Measurements from ENCODE around the gene FRMD3.

Gene FRMD3

GRCh38 chr9:83473488-83473971 lies 64.7 kb downstream of the FRMD3 start:
- DNase-seq (ENCODE audit: low read depth, low spot score): no peak

DNA sequence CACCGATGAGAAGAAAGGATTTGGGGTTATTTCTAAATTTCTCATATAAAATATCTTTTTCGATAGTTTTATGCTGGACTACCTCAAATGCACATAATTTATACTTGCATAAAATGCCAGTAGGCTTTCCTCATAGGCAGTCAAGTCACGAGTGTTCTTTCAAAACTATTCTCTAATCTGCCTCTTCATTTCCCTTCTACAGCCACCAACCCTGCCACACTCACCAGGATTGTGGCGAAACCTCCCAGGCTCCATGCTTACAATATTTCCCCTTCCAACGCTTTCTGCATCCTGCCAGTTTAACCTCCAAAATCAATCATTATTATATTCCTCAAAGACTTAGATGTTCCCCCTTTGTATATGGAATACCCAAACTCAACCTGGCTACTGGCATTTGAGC lies 65.4 kb downstream of the FRMD3 start:
- DNase-seq (ENCODE audit: low read depth, low spot score): no peak

DNA sequence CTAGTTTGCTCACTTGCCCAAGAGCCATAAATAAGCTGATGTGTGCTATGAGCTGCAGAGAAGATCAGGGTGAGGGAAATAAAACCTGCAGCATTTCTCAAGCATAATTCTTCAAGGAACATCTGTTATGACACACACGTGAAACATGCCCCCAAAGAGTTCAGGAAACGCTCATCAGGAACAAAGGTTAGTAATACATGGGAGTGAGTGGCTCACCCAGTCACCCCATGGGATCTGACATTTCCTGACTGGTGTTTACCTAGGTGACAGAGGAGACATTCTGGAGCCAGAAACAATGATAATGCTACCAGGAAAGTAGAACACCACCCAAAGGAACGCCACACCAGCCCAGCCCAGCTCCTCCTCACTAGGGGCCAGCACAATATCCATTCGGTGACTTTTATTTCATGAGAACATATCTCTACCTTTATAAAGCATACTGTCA lies 66.0 kb downstream of the FRMD3 start:
- DNase-seq (ENCODE audit: low read depth, low spot score): no peak

DNA sequence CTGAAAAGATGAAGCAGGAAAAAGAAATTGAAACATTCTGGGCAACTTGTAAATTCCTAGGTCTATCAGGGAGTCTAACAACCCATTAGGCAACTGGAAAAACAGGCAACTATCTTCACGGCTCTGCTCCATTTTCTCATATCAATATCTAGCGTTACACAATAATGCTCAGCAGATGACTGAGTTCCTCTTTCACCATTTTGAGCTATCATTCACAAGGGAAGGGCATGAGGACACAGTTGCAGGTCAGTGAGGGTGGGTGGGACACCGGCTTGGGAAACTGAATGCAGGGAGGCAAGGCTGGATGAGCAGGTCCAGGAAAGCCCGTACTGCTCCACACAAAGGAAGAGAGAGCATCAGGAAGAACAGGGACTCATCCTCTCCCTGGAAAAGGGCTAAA lies 67.0 kb downstream of the FRMD3 start:
- DNase-seq (ENCODE audit: low read depth, low spot score): no peak

- no peak for DNase-seq (ENCODE audit: low read depth, low spot score)
Measured at GRCh38 chr9:83469722-83470121, 68.5 kb downstream of the FRMD3 start.

- DNase-seq (ENCODE audit: low read depth, low spot score): no peak
Measured at GRCh38 chr9:83468821-83469220, 69.4 kb downstream of the FRMD3 start.

GRCh38 chr9:83466877-83467276 lies 71.3 kb downstream of the FRMD3 start:
- no peak for DNase-seq (ENCODE audit: low read depth, low spot score)

DNA sequence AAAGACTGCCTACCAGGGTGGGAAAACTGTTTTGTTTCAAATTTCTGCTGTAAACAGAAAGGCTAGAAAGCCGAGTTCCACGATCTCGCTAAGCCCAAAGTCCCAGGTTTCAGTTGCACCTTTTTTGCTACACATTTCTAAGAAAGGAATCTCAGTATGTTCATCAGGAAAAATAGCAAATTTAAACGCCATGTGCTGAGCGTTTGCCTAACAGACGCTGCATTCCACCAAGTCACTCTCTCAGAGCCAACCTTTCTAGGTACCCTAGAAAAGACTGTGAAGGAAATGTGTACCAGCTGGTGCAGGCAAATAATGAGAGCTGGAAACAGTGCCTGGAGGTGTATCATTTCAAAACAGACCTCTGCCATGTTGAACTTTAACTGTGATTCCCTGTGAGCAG lies 71.8 kb downstream of the FRMD3 start:
- DNase-seq (ENCODE audit: low read depth, low spot score): no peak

- DNase-seq (ENCODE audit: low read depth, low spot score): no peak
Measured at GRCh38 chr9:83459830-83460229, 78.4 kb downstream of the FRMD3 start.

GRCh38 chr9:83458530-83458929 lies 79.7 kb downstream of the FRMD3 start:
- DNase-seq (ENCODE audit: low read depth, low spot score): no peak

DNA sequence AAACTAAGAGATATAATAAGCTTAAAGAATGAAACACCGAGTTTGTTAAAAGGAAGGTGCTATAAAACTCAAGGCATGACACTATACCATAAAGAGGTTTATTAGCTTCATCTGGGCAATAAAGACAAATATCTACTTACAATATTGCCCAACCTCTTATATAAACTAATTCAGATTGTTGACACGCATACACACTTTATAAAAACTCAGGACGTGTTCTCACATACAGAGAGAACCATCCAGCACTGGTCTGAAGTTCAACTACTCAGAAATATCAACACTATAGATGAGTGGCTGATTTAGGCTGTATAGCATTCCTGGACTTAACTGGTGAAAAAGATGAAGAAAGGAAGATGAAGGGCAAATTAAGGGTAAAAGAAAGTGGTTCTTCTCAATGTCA lies 81.2 kb downstream of the FRMD3 start:
- no peak for DNase-seq (ENCODE audit: low read depth, low spot score)

DNA sequence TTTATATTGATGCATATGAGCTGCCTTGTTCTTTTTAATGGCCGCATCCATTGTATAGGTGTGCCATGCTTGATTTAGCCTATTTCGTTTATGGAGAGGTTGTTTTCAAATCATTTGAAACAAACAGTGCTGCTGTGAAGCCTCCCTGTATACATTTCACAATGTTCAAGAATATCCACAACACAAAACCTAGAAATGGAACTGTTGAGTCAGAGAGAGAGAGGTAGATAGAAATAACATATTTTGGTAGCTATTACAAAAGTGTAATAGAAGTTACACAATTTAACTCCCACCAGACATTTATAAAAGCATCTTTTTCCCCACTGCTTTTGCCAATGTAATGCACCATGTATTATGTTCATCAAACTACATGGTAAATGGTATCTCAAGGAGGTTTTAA lies 82.0 kb downstream of the FRMD3 start:
- no peak for DNase-seq (ENCODE audit: low read depth, low spot score)

GRCh38 chr9:83454076-83454475 lies 84.1 kb downstream of the FRMD3 start:
- DNase-seq (ENCODE audit: low read depth, low spot score): no peak

DNA sequence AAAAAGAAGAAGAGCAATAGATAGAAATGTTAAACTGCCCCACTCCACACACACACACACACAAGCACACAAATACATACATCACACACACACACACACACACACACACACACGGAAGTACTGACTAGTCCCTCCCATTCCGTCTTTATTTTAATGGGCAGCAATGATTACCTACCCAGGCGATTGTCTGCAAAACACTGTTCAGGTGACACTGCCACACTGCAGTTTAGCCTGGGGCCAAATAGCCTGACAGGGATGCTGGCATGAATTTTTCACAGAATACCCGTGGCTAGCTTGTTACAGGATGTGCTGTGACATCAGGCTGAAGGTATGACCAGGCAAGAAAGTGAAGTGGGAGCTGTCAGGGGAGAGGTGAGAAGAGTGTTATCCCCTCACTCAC lies 86.9 kb downstream of the FRMD3 start:
- no peak for DNase-seq (ENCODE audit: low read depth, low spot score)

GRCh38 chr9:83449983-83450382 lies 88.2 kb downstream of the FRMD3 start:
- DNase-seq (ENCODE audit: low read depth, low spot score): no peak

- DNase-seq (ENCODE audit: low read depth, low spot score): no peak
Measured at GRCh38 chr9:83449166-83449565, 89.0 kb downstream of the FRMD3 start.

DNA sequence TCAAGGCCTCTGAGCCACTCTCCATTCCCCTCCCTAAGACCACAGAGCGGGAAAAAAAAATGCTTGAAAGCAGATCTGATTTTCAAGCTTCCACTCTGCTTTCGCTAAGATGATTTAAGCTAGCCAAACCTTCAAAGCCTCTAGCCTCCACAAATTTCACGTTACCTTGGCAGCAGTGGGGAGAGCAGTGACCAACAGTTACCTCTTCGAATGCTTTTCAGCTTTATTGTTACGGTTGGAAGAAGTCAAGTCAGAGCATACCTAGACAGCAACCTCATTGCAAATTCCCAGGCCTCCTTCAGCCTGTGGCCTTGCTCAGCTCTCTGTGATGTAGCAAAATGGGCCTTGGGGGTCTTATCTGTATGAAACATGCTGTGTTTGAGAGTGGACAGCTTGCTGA lies 89.6 kb downstream of the FRMD3 start:
- DNase-seq (ENCODE audit: low read depth, low spot score): no peak

DNA sequence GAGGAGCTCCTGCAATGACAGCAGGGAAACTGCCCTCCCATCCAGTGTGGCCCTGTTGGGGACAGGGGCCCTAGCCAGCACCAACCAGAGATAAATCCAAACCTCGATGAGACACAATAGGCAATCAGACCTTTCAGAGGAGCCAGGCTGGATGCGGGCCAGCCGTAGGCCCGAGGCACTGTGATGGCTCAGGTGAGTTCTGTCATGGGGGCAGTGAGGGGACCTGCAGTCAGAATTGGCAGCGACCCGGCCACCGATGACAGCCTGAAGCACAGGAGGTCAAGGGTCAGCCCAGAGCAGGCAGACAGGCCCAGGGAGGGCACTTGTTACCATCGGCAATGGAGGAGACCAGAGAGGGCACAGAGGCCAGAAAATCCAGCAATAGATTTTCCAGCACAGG lies 90.8 kb downstream of the FRMD3 start:
- DNase-seq (ENCODE audit: low read depth, low spot score): no peak

GRCh38 chr9:83445703-83446265 lies 92.4 kb downstream of the FRMD3 start:
- no peak for DNase-seq (ENCODE audit: low read depth, low spot score)

- DNase-seq (ENCODE audit: low read depth, low spot score): no peak
Measured at GRCh38 chr9:83444110-83444509, 94.1 kb downstream of the FRMD3 start.

DNA sequence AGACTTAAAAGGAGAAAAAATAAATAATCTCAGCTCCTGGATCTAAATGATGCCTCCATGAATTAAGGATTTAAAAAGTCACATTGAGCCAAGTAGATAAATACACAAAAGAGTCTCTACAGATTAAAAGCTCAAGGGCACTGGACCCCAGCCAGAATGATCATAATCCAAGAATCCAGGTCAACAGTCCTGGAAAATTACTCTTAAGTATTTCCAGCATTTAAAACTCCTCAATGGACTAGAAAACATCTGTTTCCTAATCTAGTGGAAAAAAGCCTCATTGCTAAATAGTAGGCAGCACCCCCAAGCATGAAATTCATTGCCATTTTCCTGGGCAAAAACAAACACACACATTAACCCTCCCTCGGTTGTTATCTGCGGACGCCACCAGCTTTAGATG lies 96.8 kb downstream of the FRMD3 start:
- no peak for DNase-seq (ENCODE audit: low read depth, low spot score)

DNA sequence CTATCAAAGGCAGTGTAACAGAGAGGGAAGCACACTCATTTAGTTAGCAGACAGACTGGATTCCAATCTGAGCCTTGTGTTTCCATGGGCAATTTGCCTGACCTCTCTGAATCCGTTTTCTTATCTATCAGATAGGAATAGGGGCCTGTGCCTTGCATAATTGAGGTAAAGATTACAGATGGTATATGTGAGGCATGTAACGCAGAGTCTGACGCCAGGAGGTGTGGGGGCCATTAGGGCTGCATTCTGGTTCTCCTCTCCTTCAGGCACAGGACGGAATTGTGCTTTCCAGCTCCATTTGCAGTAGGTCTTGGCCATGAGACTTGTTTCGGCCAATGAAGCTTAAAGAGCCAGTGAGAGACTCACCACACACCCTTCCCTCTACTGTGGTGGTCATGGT lies 97.6 kb downstream of the FRMD3 start:
- no peak for DNase-seq (ENCODE audit: low read depth, low spot score)

DNA sequence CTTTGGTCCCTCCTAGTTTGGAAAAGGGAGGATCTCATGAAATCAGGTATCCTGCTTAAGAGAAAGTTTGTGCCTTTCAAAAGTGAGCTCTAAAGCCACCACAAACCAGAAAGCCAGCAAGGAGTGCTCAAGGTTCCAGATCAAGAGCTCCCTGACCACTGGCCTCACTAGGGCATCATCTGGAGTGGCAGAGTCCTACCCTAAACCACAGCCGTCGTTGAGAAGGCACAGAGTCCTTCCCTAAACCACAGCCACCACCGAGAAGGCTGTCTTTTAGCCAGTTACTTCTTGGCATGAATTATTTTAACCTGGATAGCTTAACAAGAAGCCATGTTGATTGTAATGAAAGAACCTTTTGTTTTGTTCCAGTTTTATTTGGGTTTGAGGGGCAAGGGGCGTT lies 102.9 kb downstream of the FRMD3 start:
- no peak for DNase-seq (ENCODE audit: low read depth, low spot score)

DNA sequence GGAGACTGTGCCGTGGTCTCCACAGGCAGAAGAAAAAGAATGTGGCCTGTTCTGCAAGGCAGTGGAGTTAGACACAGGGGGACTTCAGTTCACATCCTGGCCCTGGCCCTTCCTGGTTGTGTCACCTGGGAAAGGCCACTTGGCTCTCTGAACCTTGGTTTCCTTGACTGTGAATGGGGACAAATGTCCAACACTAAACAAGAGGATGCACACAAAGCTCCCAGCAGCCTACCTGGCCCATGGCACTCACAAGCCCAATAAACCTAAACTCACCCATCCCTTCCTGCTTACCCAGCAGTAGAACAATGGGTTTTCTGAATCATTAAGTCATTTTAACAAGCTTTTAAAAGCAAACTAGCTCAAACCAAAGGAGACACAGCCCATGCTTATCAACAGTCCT lies 103.9 kb downstream of the FRMD3 start:
- no peak for DNase-seq (ENCODE audit: low read depth, low spot score)
